KMS-11 (cell line): ENCODE measurements around the gene AGAP2.
A peak's percentile ranks its signal among the peaks of the same experiment; 100 is the strongest.

Experiments used
- H2AFZ ChIP-seq: fragments of 200-600 bp; sonication (generic); 2 replicates; pipeline ENCODE4 v1.6.1; 2016; ENCODE audit warnings: antibody characterized with exemption, mixed run types, low read depth
- H3K27ac ChIP-seq: fragments of 200-600 bp; sonication (generic); 2 replicates; pipeline ENCODE4 v1.6.1; 2016; ENCODE audit warnings: mild to moderate bottlenecking, mixed run types
- H3K27me3 ChIP-seq: fragments of 200-600 bp; sonication (generic); 2 replicates; pipeline ENCODE4 v1.6.1; 2017; ENCODE audit warnings: mild to moderate bottlenecking, low read depth, mixed run types, moderate library complexity; ENCODE audit not compliant: insufficient read depth
- H3K36me3 ChIP-seq: fragments of 200-600 bp; sonication (generic); 2 replicates; pipeline ENCODE4 v1.6.1; 2017; ENCODE audit warnings: mild to moderate bottlenecking, mixed run types; ENCODE audit not compliant: insufficient read depth
- H3K4me1 ChIP-seq: fragments of 200-600 bp; sonication (generic); 2 replicates; pipeline ENCODE4 v1.6.1; 2016; ENCODE audit warnings: mild to moderate bottlenecking, low read depth, mixed run types; ENCODE audit not compliant: poor library complexity, severe bottlenecking
- H3K4me2 ChIP-seq: fragments of 200-600 bp; sonication (generic); 2 replicates; pipeline ENCODE4 v1.7.0; 2016; ENCODE audit warnings: mild to moderate bottlenecking, mixed run types
- H3K4me3 ChIP-seq: fragments of 200-600 bp; sonication (generic); IDR thresholded peaks from 2 replicates; pipeline ENCODE4 v1.6.1; 2017; ENCODE audit warnings: low read depth, low read length, mixed read lengths; ENCODE audit not compliant: insufficient read depth
- H3K79me2 ChIP-seq: fragments of 200-600 bp; sonication (generic); 2 replicates; pipeline ENCODE4 v1.6.1; 2016; ENCODE audit warnings: low read depth, mixed run types; ENCODE audit not compliant: insufficient read depth
- H3K9ac ChIP-seq: fragments of 200-600 bp; sonication (generic); 2 replicates; pipeline ENCODE4 v1.6.1; 2016; ENCODE audit warnings: mild to moderate bottlenecking, mixed run types
- H4K20me1 ChIP-seq: fragments of 200-600 bp; sonication (generic); 2 replicates; pipeline ENCODE4 v1.6.1; 2016; ENCODE audit warnings: mild to moderate bottlenecking, mixed run types; ENCODE audit not compliant: insufficient read depth
- CTCF ChIP-seq: fragments of 200-600 bp; sonication (generic); conservative IDR thresholded peaks from 2 replicates; pipeline ENCODE4 v1.6.1; 2017; ENCODE audit warnings: low read depth, mild to moderate bottlenecking, antibody characterized with exemption, low read length, moderate library complexity, mixed read lengths

The AGAP2 gene

GRCh38 chr12:57751432-57751787, 12.9 kb upstream of the AGAP2 start:
- H3K27me3 ChIP-seq, result no peaks in the 10 kb centered on the region
- peaks cover 38% of the 10 kb centered on the region for H3K4me1 ChIP-seq
- peak overlapping the region; percentile 64 for H3K27ac ChIP-seq
- peaks cover 41% of the 10 kb centered on the region for H3K79me2 ChIP-seq
- peak overlapping the region; percentile 88 for H3K4me2 ChIP-seq
- H3K9ac ChIP-seq, result peak overlapping the region; percentile 90
- H2AFZ ChIP-seq, result peak overlapping the region; percentile 35
- peak overlapping the region; percentile 71 for H3K4me3 ChIP-seq
- H4K20me1 ChIP-seq, result no peaks in the 10 kb centered on the region
- no peak for TF ChIP-seq CTCF
- peaks cover 28% of the 10 kb centered on the region for H3K36me3 ChIP-seq

GRCh38 chr12:57750561-57751431, 12.3 kb upstream of the AGAP2 start:
- Histone ChIP-seq H3K4me3 (peak overlapping the region; percentile 71), H3K9ac (peak overlapping the region; percentile 90), H3K4me2 (peak overlapping the region; percentile 88), H3K79me2 (peaks cover 41% of the 10 kb centered on the region), H3K4me1 (peaks cover 33% of the 10 kb centered on the region), H3K27me3 (no peaks in the 10 kb centered on the region), H2AFZ (no peak overlapping the region), H4K20me1 (no peaks in the 10 kb centered on the region), H3K36me3 (peaks cover 28% of the 10 kb centered on the region), H3K27ac (peak overlapping the region; percentile 64)
- TF ChIP-seq CTCF, result no peak

- Histone ChIP-seq H3K79me2 (peaks cover 41% of the 10 kb centered on the region), H3K4me3 (no peak overlapping the region), H3K36me3 (peaks cover 28% of the 10 kb centered on the region), H2AFZ (no peak overlapping the region), H3K4me2 (no peak overlapping the region), H4K20me1 (no peaks in the 10 kb centered on the region), H3K9ac (no peak overlapping the region), H3K27me3 (no peaks in the 10 kb centered on the region), H3K4me1 (peaks cover 33% of the 10 kb centered on the region), H3K27ac (no peak overlapping the region)
- TF ChIP-seq CTCF, result no peak
Observed at GRCh38 chr12:57749061-57749460, 10.5 kb upstream of the AGAP2 start.

GRCh38 chr12:57746025-57746424, 7.5 kb upstream of the AGAP2 start:
- Histone ChIP-seq H3K36me3 (peaks cover 28% of the 10 kb centered on the region), H3K79me2 (peaks cover 25% of the 10 kb centered on the region), H3K27ac (no peak overlapping the region; the same call in 1 of the 2 replicates), H3K4me3 (no peak overlapping the region), H3K4me2 (peak overlapping the region; percentile 71), H4K20me1 (no peaks in the 10 kb centered on the region), H3K9ac (no peak overlapping the region), H3K27me3 (no peaks in the 10 kb centered on the region), H3K4me1 (peaks cover 38% of the 10 kb centered on the region), H2AFZ (no peak overlapping the region)
- no peak for TF ChIP-seq CTCF
